Gastrocnemius medialis (tissue), 4 donors: ENCODE data around the gene VAV2.

Experiments used
- POLR2A ChIP-seq, 2 donors: fragments of 450-650 bp; IDR thresholded peaks; one replicate each; pipeline ENCODE4 v1.6.1; 2017; ENCODE audit warnings: antibody characterized with exemption in 2 of 2, mild to moderate bottlenecking in 2 of 2, moderate library complexity in 2 of 2
- TF ChIP-seq, protein P1 (sequence below), 5 experiments: fragments of 450-650 bp in 3 of 5; fragments of 200-600 bp in 2 of 5; sonication (generic) in 2 of 5; IDR thresholded peaks in 4 of 5; conservative IDR thresholded peaks in 1 of 5; 1 replicate in 4 of 5; 2 replicates in 1 of 5; pipeline ENCODE4 v1.5.1; 2016 to 2019; ENCODE audit warnings: antibody characterized with exemption in 5 of 5, mild to moderate bottlenecking in 3 of 5, moderate library complexity in 3 of 5

DNA sequence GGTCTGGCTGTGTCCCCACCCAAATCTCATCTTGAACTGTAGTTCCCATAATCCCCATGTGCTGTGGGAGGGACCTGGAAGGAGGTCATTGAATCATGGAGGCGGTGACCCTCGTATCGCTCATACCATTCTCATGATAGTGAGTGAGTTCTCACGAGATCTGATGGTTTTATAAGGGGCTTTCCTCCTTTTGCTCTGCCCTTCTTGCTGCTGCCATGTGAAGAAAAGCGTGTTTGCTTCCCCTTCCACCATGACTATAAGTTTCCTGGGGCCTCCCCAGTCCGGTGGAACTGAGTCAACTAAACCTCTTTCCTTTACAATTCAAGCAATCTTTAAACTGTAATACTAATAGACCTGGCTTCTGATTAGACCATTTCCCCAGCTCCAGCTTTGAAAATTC lies 161.8 kb downstream of the VAV2 start:
- TF ChIP-seq, protein P1, sequence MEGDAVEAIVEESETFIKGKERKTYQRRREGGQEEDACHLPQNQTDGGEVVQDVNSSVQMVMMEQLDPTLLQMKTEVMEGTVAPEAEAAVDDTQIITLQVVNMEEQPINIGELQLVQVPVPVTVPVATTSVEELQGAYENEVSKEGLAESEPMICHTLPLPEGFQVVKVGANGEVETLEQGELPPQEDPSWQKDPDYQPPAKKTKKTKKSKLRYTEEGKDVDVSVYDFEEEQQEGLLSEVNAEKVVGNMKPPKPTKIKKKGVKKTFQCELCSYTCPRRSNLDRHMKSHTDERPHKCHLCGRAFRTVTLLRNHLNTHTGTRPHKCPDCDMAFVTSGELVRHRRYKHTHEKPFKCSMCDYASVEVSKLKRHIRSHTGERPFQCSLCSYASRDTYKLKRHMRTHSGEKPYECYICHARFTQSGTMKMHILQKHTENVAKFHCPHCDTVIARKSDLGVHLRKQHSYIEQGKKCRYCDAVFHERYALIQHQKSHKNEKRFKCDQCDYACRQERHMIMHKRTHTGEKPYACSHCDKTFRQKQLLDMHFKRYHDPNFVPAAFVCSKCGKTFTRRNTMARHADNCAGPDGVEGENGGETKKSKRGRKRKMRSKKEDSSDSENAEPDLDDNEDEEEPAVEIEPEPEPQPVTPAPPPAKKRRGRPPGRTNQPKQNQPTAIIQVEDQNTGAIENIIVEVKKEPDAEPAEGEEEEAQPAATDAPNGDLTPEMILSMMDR (IDR thresholded peaks at IDR 0.05 in 4 of 5, conservative IDR thresholded peaks at IDR 0.05 in 1 of 5) = no peak
- no peak for TF ChIP-seq POLR2A (IDR thresholded peaks at IDR 0.05)
